ENCODE data around the gene ZFP69B. TPM values are rescaled to one million over a fixed set of nuclear protein-coding genes. Genes with fewer than 3 reads are reported as not detected.

Gene ZFP69B
- total and polyA plus RNA-seq, 2 of the 8 experiments (the other 6 are each of a cell fraction or from before 2014, with no cell fraction given), result 1.7 to 8.2 TPM

GRCh38 chr1:40423951-40424618, 26.2 kb upstream of the ZFP69B start:
- no peak overlapping the region for H4K91ac ChIP-seq (replicated peaks; ENCODE audit: insufficient read length, low read length)
- no peak overlapping the region for H3K23ac ChIP-seq (ENCODE audit: insufficient read length)
- no peaks in the 10 kb centered on the region for H3K79me2 ChIP-seq (ENCODE audit: control insufficient read depth in 1 of 2, insufficient read depth in 2 of 2, low read length in 2 of 2)
- no peak overlapping the region for H3K14ac ChIP-seq (ENCODE audit: insufficient read length)
- 86% methylated on average over 6 of the region's 6 CpGs; no CpG with 5 or more reads in 1 of the 2 experiments for WGBS, 2 experiments (ENCODE audit: extremely low coverage in 1 of 2, insufficient coverage in 1 of 2, insufficient read length in 1 of 2, insufficient replicate concordance in 2 of 2, low coverage in 1 of 2, low lambda C conversion rate in 2 of 2, missing lambda C conversion rate in 1 of 2)
- no peak overlapping the region for H2AK5ac ChIP-seq (ENCODE audit: low read depth, low read length)
- no peak overlapping the region for H3K18ac ChIP-seq (ENCODE audit: extremely low read depth, low read length)
- no peak overlapping the region for H4K5ac ChIP-seq (ENCODE audit: insufficient read length, low read depth, low read length)
- no peak for FAIRE-seq
- H2BK5ac ChIP-seq (ENCODE audit: low read depth, low read length), result no peak overlapping the region
- TF ChIP-seq ATF2 (IDR thresholded peaks at IDR 0.05; ENCODE audit: low read length) (no peak), JUND (IDR thresholded peaks at IDR 0.05; ENCODE audit: low read length) (no peak), EZH2 (IDR thresholded peaks at IDR 0.05; ENCODE audit: low read depth, low read length, severe bottlenecking) (no peak)
- no peak overlapping the region for H3K9ac ChIP-seq (replicated peaks in 1 of 4; ENCODE audit: extremely low read depth in 1 of 4, low read depth in 3 of 4, low read length in 3 of 4)
- no peak for DNase-seq (ENCODE audit: low read depth in 1 of 2, low spot score in 2 of 2)
- no peak overlapping the region for H2BK20ac ChIP-seq (ENCODE audit: low read length)
- peaks cover 0 to 4% (median 4%) of the 10 kb centered on the region in 4 experiments; a peak in 3 of 7 replicates for H3K4me1 ChIP-seq (replicated peaks in 1 of 4; ENCODE audit: control insufficient read depth in 3 of 4, insufficient read depth in 4 of 4, low read length in 3 of 4)
- no peak overlapping the region for H4K8ac ChIP-seq (ENCODE audit: extremely low read depth, insufficient read depth, low read length)
- H3K79me1 ChIP-seq (ENCODE audit: low read depth, low read length), result no peaks in the 10 kb centered on the region
- H2AFZ ChIP-seq (ENCODE audit: low read length), result no peak overlapping the region
- H3K56ac ChIP-seq (replicated peaks; ENCODE audit: insufficient read length, low read depth, low read length), result no peak overlapping the region
- H3K4ac ChIP-seq (replicated peaks; ENCODE audit: insufficient read length, low read depth, low read length), result no peak overlapping the region
- H2BK120ac ChIP-seq (replicated peaks; ENCODE audit: low read depth, low read length), result no peak overlapping the region
- no peaks in the 10 kb centered on the region for H3K27me3 ChIP-seq (replicated peaks in 1 of 4; ENCODE audit: control insufficient read depth in 3 of 4, extremely low read depth in 1 of 4, insufficient read depth in 3 of 4, low read length in 3 of 4)
- no peaks in the 10 kb centered on the region for H3K36me3 ChIP-seq (ENCODE audit: control insufficient read depth in 2 of 4, insufficient read depth in 4 of 4, low read length in 3 of 4)
- H2BK15ac ChIP-seq (ENCODE audit: low read length), result no peak overlapping the region
- CTCF ChIA-PET (ENCODE audit: partially characterized antibody), result interaction anchor here (1.0 to 3.8 kb wide), 4 partner anchors 8 to 20 kb away, joined by 3 to 13 read pairs (median 7); no protein-coding TSS in a partner anchor
- H3K9me3 ChIP-seq (ENCODE audit: insufficient read depth in 2 of 2, low read depth in 1 of 2, low read length in 1 of 2), result no peaks in the 10 kb centered on the region
- POLR2A ChIA-PET (ENCODE audit: partially characterized antibody), result interaction anchor here (1.0 to 1.5 kb wide), 2 partner anchors 9 kb away, joined by 3 to 5 read pairs; no protein-coding TSS in a partner anchor
- no peaks in the 10 kb centered on the region for H4K20me1 ChIP-seq (replicated peaks in 1 of 2; ENCODE audit: control insufficient read depth in 1 of 2, insufficient read depth in 2 of 2, low read length in 2 of 2)
- no peak overlapping the region for H3K4me2 ChIP-seq (ENCODE audit: insufficient read depth in 1 of 2, low read depth in 2 of 2, low read length in 2 of 2)
- no peak overlapping the region for H3K4me3 ChIP-seq (ENCODE audit: extremely low read depth in 1 of 4, insufficient read depth in 2 of 4, low read depth in 3 of 4, low read length in 4 of 4)
- no peak overlapping the region for H3K27ac ChIP-seq (ENCODE audit: low read depth, low read length)
- no peak overlapping the region for H2BK12ac ChIP-seq (ENCODE audit: low read depth, low read length)
- H3K23me2 ChIP-seq (ENCODE audit: low read depth, low read length), result no peaks in the 10 kb centered on the region
